OCI-LY1 (cell line): Measurements from ENCODE around the gene AREG.

Experiments
- H2AFZ ChIP-seq: fragments of 200-600 bp; sonication (generic), shearing (Covaris generic); 2 replicates; pipeline ENCODE4 v1.6.0; 2014; ENCODE audit warnings: antibody characterized with exemption, mild to moderate bottlenecking, low read length
- H3F3A ChIP-seq: fragments of 200-600 bp; sonication (generic), shearing (Covaris generic); 2 replicates; pipeline ENCODE4 v1.6.0; 2014; ENCODE audit warnings: mild to moderate bottlenecking, antibody characterized with exemption, low read length, moderate library complexity; ENCODE audit not compliant: insufficient read depth
- H3K27ac ChIP-seq: fragments of 200-600 bp; sonication (generic); 2 replicates; pipeline ENCODE4 v1.5.1; 2014; ENCODE audit warnings: low read length, mixed run types, mild to moderate bottlenecking, low read depth; ENCODE audit not compliant: poor library complexity, severe bottlenecking
- H3K27me3 ChIP-seq: fragments of 200-600 bp; sonication (generic); 2 replicates; pipeline ENCODE4 v1.6.0; 2014; ENCODE audit warnings: antibody characterized with exemption, mild to moderate bottlenecking, low read length, moderate library complexity; ENCODE audit not compliant: insufficient read depth
- H3K36me3 ChIP-seq: fragments of 200-600 bp; sonication (generic); 2 replicates; pipeline ENCODE4 v1.6.1; 2014; ENCODE audit warnings: mild to moderate bottlenecking, antibody characterized with exemption, low read length, moderate library complexity, mixed read lengths; ENCODE audit not compliant: insufficient read depth
- H3K4me1 ChIP-seq: fragments of 200-600 bp; sonication (generic); 2 replicates; pipeline ENCODE4 v1.5.1; 2014; ENCODE audit warnings: mild to moderate bottlenecking, low read length, moderate library complexity; ENCODE audit not compliant: insufficient read depth, severe bottlenecking
- H3K4me2 ChIP-seq: fragments of 200-600 bp; sonication (generic), shearing (Covaris generic); 2 replicates; pipeline ENCODE4 v1.6.1; 2014; ENCODE audit warnings: low read length
- H3K4me3 ChIP-seq: fragments of 200-600 bp; sonication (generic); 2 replicates; pipeline ENCODE4 v1.5.1; 2014; ENCODE audit warnings: low read length, low read depth, mild to moderate bottlenecking, mixed read lengths; ENCODE audit not compliant: poor library complexity, severe bottlenecking
- H3K79me2 ChIP-seq: fragments of 200-600 bp; shearing (Covaris generic); 2 replicates; pipeline ENCODE4 v1.6.1; 2016; ENCODE audit warnings: mixed run types, low read length, mixed read lengths; ENCODE audit not compliant: insufficient read depth
- H3K9ac ChIP-seq: fragments of 200-600 bp; sonication (generic), shearing (Covaris generic); 2 replicates; pipeline ENCODE4 v1.6.1; 2014; ENCODE audit warnings: mild to moderate bottlenecking, low read length, mixed read lengths
- H3K9me2 ChIP-seq: fragments of 200-600 bp; sonication (generic), shearing (Covaris generic); 2 replicates; pipeline ENCODE4 v1.6.1; 2014; ENCODE audit warnings: low read depth, mild to moderate bottlenecking, low read length, mixed read lengths
- H3K9me3 ChIP-seq: fragments of 200-600 bp; shearing (Covaris generic); 2 replicates; pipeline ENCODE4 v1.6.1; 2014; ENCODE audit warnings: low read length, mixed read lengths
- H4K20me1 ChIP-seq: fragments of 200-600 bp; sonication (generic), shearing (Covaris generic); 2 replicates; pipeline ENCODE4 v1.6.0; 2016; ENCODE audit warnings: mild to moderate bottlenecking, low read length; ENCODE audit not compliant: insufficient read depth
- CTCF ChIP-seq: fragments of 200-600 bp; sonication (generic), shearing (Covaris generic); IDR thresholded peaks from 2 replicates; pipeline ENCODE4 v1.5.1; 2017; ENCODE audit warnings: mild to moderate bottlenecking, antibody characterized with exemption, low read length, moderate library complexity, mixed read lengths
- EZH2 ChIP-seq: fragments of 200-600 bp; sonication (generic), shearing (Covaris generic); IDR thresholded peaks from 2 replicates; pipeline ENCODE4 v1.8.0; 2017; ENCODE audit warnings: borderline replicate concordance, mixed run types, mild to moderate bottlenecking, antibody characterized with exemption, low read length, moderate library complexity, mixed read lengths

Gene AREG

GRCh38 chr4:74453037-74453635 is 8.2 kb downstream of the AREG start:
- no peaks in the 10 kb centered on the region; the same call in 1 of the 2 replicates for H3F3A ChIP-seq
- H3K4me1 ChIP-seq, result no peaks in the 10 kb centered on the region
- H3K4me3 ChIP-seq, result no peak overlapping the region
- no peak overlapping the region for H3K27ac ChIP-seq
- no peaks in the 10 kb centered on the region for H3K79me2 ChIP-seq
- TF ChIP-seq EZH2 (no peak), CTCF (no peak)
- no peaks in the 10 kb centered on the region for H4K20me1 ChIP-seq
- no peak overlapping the region for H3K9ac ChIP-seq
- H3K27me3 ChIP-seq, result no peaks in the 10 kb centered on the region
- no peaks in the 10 kb centered on the region for H3K9me2 ChIP-seq
- no peaks in the 10 kb centered on the region for H3K36me3 ChIP-seq
- no peaks in the 10 kb centered on the region for H3K9me3 ChIP-seq
- no peak overlapping the region for H2AFZ ChIP-seq
- H3K4me2 ChIP-seq, result no peak overlapping the region

GRCh38 chr4:74453829-74454742 is 9.2 kb downstream of the AREG start:
- no peak overlapping the region for H3K9ac ChIP-seq
- no peak overlapping the region for H2AFZ ChIP-seq
- no peak overlapping the region for H3K4me2 ChIP-seq
- no peak overlapping the region for H3K4me3 ChIP-seq
- H3K36me3 ChIP-seq, result no peaks in the 10 kb centered on the region
- H3K27ac ChIP-seq, result no peak overlapping the region
- H3K9me2 ChIP-seq, result no peaks in the 10 kb centered on the region
- TF ChIP-seq CTCF, result no peak
- TF ChIP-seq EZH2, result no peak
- H3K4me1 ChIP-seq, result no peaks in the 10 kb centered on the region
- H3F3A ChIP-seq, result no peaks in the 10 kb centered on the region; the same call in 1 of the 2 replicates
- H3K9me3 ChIP-seq, result no peaks in the 10 kb centered on the region
- H3K27me3 ChIP-seq, result no peaks in the 10 kb centered on the region
- H4K20me1 ChIP-seq, result no peaks in the 10 kb centered on the region
- H3K79me2 ChIP-seq, result no peaks in the 10 kb centered on the region

- no peak overlapping the region for H3K4me2 ChIP-seq
- TF ChIP-seq EZH2 (no peak), CTCF (no peak)
- no peaks in the 10 kb centered on the region; the same call in 1 of the 2 replicates for H3F3A ChIP-seq
- H3K9me3 ChIP-seq, result no peaks in the 10 kb centered on the region
- no peak overlapping the region for H3K4me3 ChIP-seq
- no peak overlapping the region for H2AFZ ChIP-seq
- no peaks in the 10 kb centered on the region for H3K9me2 ChIP-seq
- no peak overlapping the region for H3K9ac ChIP-seq
- H3K36me3 ChIP-seq, result no peaks in the 10 kb centered on the region
- no peaks in the 10 kb centered on the region for H3K4me1 ChIP-seq
- H3K27me3 ChIP-seq, result no peaks in the 10 kb centered on the region
- no peaks in the 10 kb centered on the region for H4K20me1 ChIP-seq
- no peak overlapping the region for H3K27ac ChIP-seq
- no peaks in the 10 kb centered on the region for H3K79me2 ChIP-seq
Measured at GRCh38 chr4:74455361-74456055, 10.6 kb downstream of the AREG start.
